Transverse colon (tissue), 4 donors: ENCODE data around the gene CCDC70. TPM values are rescaled to one million over a fixed set of nuclear protein-coding genes. Genes with fewer than 3 reads are reported as not detected.

Source experiments
- DNase-seq: peaks from one replicate; pipeline ENCODE4 v3.0.0-alpha.2; 2019
- H3K27ac ChIP-seq, 4 donors: fragments of 200-600 bp; sonication (generic); 2 replicates each; pipeline ENCODE4 v1.5.1; 2016 to 2018; ENCODE audit warnings: inconsistent platforms in 4 of 4
- H3K27me3 ChIP-seq: fragments of 200-600 bp; sonication (generic); 2 replicates; pipeline ENCODE4 v1.5.1; 2017; ENCODE audit warnings: inconsistent platforms
- H3K36me3 ChIP-seq, 4 donors: fragments of 200-600 bp; sonication (generic); 2 replicates each; pipeline ENCODE4 v1.5.1; 2017 to 2019; ENCODE audit warnings: inconsistent platforms in 4 of 4
- H3K4me1 ChIP-seq, 4 donors: fragments of 200-600 bp; sonication (generic); 2 replicates each; pipeline ENCODE4 v1.5.1; 2017 to 2020; ENCODE audit warnings: inconsistent platforms in 4 of 4
- H3K4me3 ChIP-seq, 4 donors: fragments of 200-600 bp; sonication (generic); 1 replicate in 1 of 4; 2 replicates in 3 of 4; pipeline versions ENCODE4 v1.5.1 to v1.6.1; 2017 to 2019; ENCODE audit warnings: inconsistent platforms in 4 of 4
- H3K9me3 ChIP-seq, 2 donors: fragments of 200-600 bp; sonication (generic); 2 replicates each; pipeline ENCODE4 v1.5.1; 2017 to 2019; ENCODE audit warnings: inconsistent platforms in 2 of 2
- EP300 ChIP-seq: sonication (generic); formaldehyde crosslinking; IDR thresholded peaks from one replicate; pipeline ENCODE4 v1.6.1; 2017; ENCODE audit warnings: antibody characterized with exemption, low read depth
- POLR2A ChIP-seq: fragments of 450-650 bp; IDR thresholded peaks from one replicate; pipeline ENCODE4 v1.6.1; 2016; ENCODE audit warnings: antibody characterized with exemption, mild to moderate bottlenecking, moderate library complexity
- POLR2AphosphoS5 ChIP-seq, 3 donors: sonication (generic); formaldehyde crosslinking; IDR thresholded peaks; one replicate each; pipeline ENCODE4 v1.6.1; 2016; ENCODE audit warnings: antibody characterized with exemption in 3 of 3
- WGBS, 2 donors: methylation state at CpG; one replicate each; pipeline ENCODE4 v1.1.5; 2018; ENCODE audit warnings: low coverage in 1 of 2; 5-methylcytosine and 5-hydroxymethylcytosine counted together
- in situ Hi-C, 4 donors: fragments of 200-750 bp; cut with MboI; loops; one replicate each; pipeline versions ENCODE4 v1.15.0 to v1.15.1; 2017; ENCODE audit warnings: low sequenced_read_pairs in 3 of 4, low pct_ligation_motif_present in 1 of 4, low pct_unique_long_range_greater_than_20kb in 1 of 4
- intact Hi-C: fragments of 100-400 bp; cut with DNase I; formaldehyde crosslinking; loops from one replicate; pipeline ENCODE4 v1.15.1; 2023; ENCODE audit warnings: low total_unique reads
- total RNA-seq, 4 donors: library from RNA; depleted of rRNA; stranded (reverse); fragments of >200 nt; gene quantifications; one replicate each; pipeline ENCODE4 v1.1.0, GENCODE V29; 2016
- TF ChIP-seq, protein P1 (sequence below), 5 experiments: fragments of 200-600 bp in 3 of 5; fragments of 450-650 bp in 2 of 5; sonication (generic) in 3 of 5; IDR thresholded peaks; 1 replicate in 2 of 5; 2 replicates in 3 of 5; pipeline ENCODE4 v1.5.1; 2016 to 2017; ENCODE audit warnings: antibody characterized with exemption in 5 of 5, inconsistent platforms in 3 of 5, mild to moderate bottlenecking in 2 of 5, moderate library complexity in 1 of 5

Gene CCDC70
- total RNA-seq, 4 donors from 2014 or later, result not detected

GRCh38 chr13:51914137-51914493 is 52.3 kb downstream of the CCDC70 start:
- H3K4me1 ChIP-seq, result no peaks in the 10 kb centered on the region
- no peaks in the 10 kb centered on the region for H3K9me3 ChIP-seq
- H3K27ac ChIP-seq, result no peak overlapping the region
- intact Hi-C loops (no loop called here), in situ Hi-C loops (no loop called here)
- H3K27me3 ChIP-seq, result no peaks in the 10 kb centered on the region
- 81% methylated on average over 7 of the region's 7 CpGs; no CpG with 5 or more reads in 1 of the 2 donors for WGBS, 2 donors
- DNase-seq, result no peak
- H3K36me3 ChIP-seq, result no peaks in the 10 kb centered on the region
- TF ChIP-seq POLR2A, result no peak
- TF ChIP-seq, protein P1, sequence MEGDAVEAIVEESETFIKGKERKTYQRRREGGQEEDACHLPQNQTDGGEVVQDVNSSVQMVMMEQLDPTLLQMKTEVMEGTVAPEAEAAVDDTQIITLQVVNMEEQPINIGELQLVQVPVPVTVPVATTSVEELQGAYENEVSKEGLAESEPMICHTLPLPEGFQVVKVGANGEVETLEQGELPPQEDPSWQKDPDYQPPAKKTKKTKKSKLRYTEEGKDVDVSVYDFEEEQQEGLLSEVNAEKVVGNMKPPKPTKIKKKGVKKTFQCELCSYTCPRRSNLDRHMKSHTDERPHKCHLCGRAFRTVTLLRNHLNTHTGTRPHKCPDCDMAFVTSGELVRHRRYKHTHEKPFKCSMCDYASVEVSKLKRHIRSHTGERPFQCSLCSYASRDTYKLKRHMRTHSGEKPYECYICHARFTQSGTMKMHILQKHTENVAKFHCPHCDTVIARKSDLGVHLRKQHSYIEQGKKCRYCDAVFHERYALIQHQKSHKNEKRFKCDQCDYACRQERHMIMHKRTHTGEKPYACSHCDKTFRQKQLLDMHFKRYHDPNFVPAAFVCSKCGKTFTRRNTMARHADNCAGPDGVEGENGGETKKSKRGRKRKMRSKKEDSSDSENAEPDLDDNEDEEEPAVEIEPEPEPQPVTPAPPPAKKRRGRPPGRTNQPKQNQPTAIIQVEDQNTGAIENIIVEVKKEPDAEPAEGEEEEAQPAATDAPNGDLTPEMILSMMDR (IDR thresholded peaks at IDR 0.05), result no peak
- TF ChIP-seq EP300, result no peak
- TF ChIP-seq POLR2AphosphoS5 (IDR thresholded peaks at IDR 0.05), result no peak
- H3K4me3 ChIP-seq, result no peak overlapping the region

Other genes starting within 250 kb of the CCDC70 start
- 10 to 100 TPM in 3 of 4 donors, 1 to 10 TPM in 1; 5.2 to 17.8 (median 13.5) TPM for gene DHRS12, start 57.8 kb upstream of the CCDC70 start, total RNA-seq
- not detected for gene TMEM272, start 16.8 kb upstream of the CCDC70 start, total RNA-seq
- gene ATP7B, start 149.5 kb downstream of the CCDC70 start, total RNA-seq, result 10 to 100 TPM; 17.6 to 32.9 (median 22.6) TPM
- gene ALG11, start 150.4 kb downstream of the CCDC70 start, total RNA-seq, result 10 to 100 TPM in 3 of 4 donors, 1 to 10 TPM in 1; 9.0 to 30.6 (median 28.8) TPM
- gene UTP14C, start 162.7 kb downstream of the CCDC70 start, total RNA-seq, result 10 to 100 TPM in 2 of 4 donors, 1 to 10 TPM in 2; 5.2 to 20.0 (median 13.6) TPM